HEK293T (cell line): Measurements from ENCODE around the gene C2CD4D.

Experiments used
- CTCF ChIA-PET: fragments of 350-600 bp; formaldehyde crosslinking; extraction: SDS; loops from one replicate; lab custom pipeline; 2021; ENCODE audit warnings: antibody characterized with exemption, inconsistent platforms; lab: Yijun Ruan, JAX
- POLR2A ChIA-PET: fragments of 350-600 bp; formaldehyde crosslinking; extraction: SDS; loops from one replicate; lab custom pipeline; 2020; ENCODE audit warnings: antibody characterized with exemption, inconsistent platforms; lab: Yijun Ruan, JAX
- DNase-seq: peaks from one replicate; pipeline ENCODE4 v3.0.0; 2012; ENCODE audit warnings: mixed read lengths; ENCODE audit errors: extremely low spot score
- ARNT ChIP-seq: fragments of 450-650 bp; IDR thresholded peaks from 2 replicates; pipeline ENCODE4 v1.6.1; 2017; ENCODE audit warnings: mild to moderate bottlenecking
- BHLHE40 ChIP-seq: fragments of 450-650 bp; IDR thresholded peaks from 2 replicates; pipeline ENCODE4 v1.6.1; 2016; ENCODE audit warnings: mild to moderate bottlenecking, moderate library complexity, borderline replicate concordance
- CTBP1 ChIP-seq: fragments of 450-650 bp; IDR thresholded peaks from 2 replicates; pipeline ENCODE4 v1.6.1; 2016; ENCODE audit warnings: borderline replicate concordance
- ELF4 ChIP-seq: fragments of 450-650 bp; IDR thresholded peaks from 2 replicates; pipeline ENCODE4 v1.6.1; 2017; ENCODE audit warnings: antibody characterized with exemption
- FOXA1 ChIP-seq: fragments of 450-650 bp; IDR thresholded peaks from 2 replicates; pipeline ENCODE4 v1.6.1; 2016; ENCODE audit warnings: mild to moderate bottlenecking
- FOXK2 ChIP-seq: fragments of 450-650 bp; IDR thresholded peaks from 2 replicates; pipeline ENCODE4 v1.6.1; 2016; ENCODE audit warnings: mild to moderate bottlenecking
- FOXM1 ChIP-seq: fragments of 450-650 bp; IDR thresholded peaks from 2 replicates; pipeline ENCODE4 v1.6.1; 2017; ENCODE audit warnings: mild to moderate bottlenecking, borderline replicate concordance
- HDGF ChIP-seq: fragments of 450-650 bp; IDR thresholded peaks from 2 replicates; pipeline ENCODE4 v1.6.1; 2017; ENCODE audit warnings: antibody characterized with exemption, borderline replicate concordance
- L3MBTL2 ChIP-seq: fragments of 450-650 bp; conservative IDR thresholded peaks from 2 replicates; pipeline ENCODE4 v1.6.1; 2016; ENCODE audit warnings: mild to moderate bottlenecking
- LEF1 ChIP-seq: fragments of 450-650 bp; IDR thresholded peaks from 2 replicates; pipeline ENCODE4 v1.6.1; 2017; ENCODE audit warnings: mild to moderate bottlenecking, borderline replicate concordance
- NFRKB ChIP-seq: fragments of 450-650 bp; IDR thresholded peaks from 2 replicates; pipeline ENCODE4 v1.6.1; 2016; ENCODE audit warnings: mild to moderate bottlenecking, moderate library complexity
- PKNOX1 ChIP-seq: fragments of 450-650 bp; IDR thresholded peaks from 2 replicates; pipeline ENCODE4 v1.6.1; 2016
- SP1 ChIP-seq: fragments of 450-650 bp; IDR thresholded peaks from 2 replicates; pipeline ENCODE4 v1.6.1; 2017
- SUZ12 ChIP-seq: fragments of 450-650 bp; IDR thresholded peaks from 2 replicates; pipeline ENCODE4 v1.6.1; 2016; ENCODE audit warnings: mild to moderate bottlenecking
- TARDBP ChIP-seq: fragments of 450-650 bp; IDR thresholded peaks from 2 replicates; pipeline ENCODE4 v1.6.1; 2016
- ZNF384 ChIP-seq: fragments of 450-650 bp; IDR thresholded peaks from 2 replicates; pipeline ENCODE4 v1.6.1; 2016

Gene C2CD4D

GRCh38 chr1:151820940-151821339 lies 18.7 kb downstream of the C2CD4D start:
- no peak for DNase-seq
- TF ChIP-seq BHLHE40: no peak
- TF ChIP-seq ARNT: no peak
- no peak for TF ChIP-seq FOXA1
- no peak for TF ChIP-seq ELF4
- no peak for TF ChIP-seq NFRKB
- no peak for TF ChIP-seq FOXM1
- POLR2A ChIA-PET: interaction anchor here (0.6 to 1.2 kb wide), 3 partner anchors 9 to 58 kb away, joined by 3 to 6 read pairs (median 3); partner anchors contain the start of gene MRPL9
- CTCF ChIA-PET: interaction anchor here (1.0 to 1.1 kb wide), 2 partner anchors 21 to 227 kb away, joined by 3 read pairs; no protein-coding TSS in a partner anchor

DNA sequence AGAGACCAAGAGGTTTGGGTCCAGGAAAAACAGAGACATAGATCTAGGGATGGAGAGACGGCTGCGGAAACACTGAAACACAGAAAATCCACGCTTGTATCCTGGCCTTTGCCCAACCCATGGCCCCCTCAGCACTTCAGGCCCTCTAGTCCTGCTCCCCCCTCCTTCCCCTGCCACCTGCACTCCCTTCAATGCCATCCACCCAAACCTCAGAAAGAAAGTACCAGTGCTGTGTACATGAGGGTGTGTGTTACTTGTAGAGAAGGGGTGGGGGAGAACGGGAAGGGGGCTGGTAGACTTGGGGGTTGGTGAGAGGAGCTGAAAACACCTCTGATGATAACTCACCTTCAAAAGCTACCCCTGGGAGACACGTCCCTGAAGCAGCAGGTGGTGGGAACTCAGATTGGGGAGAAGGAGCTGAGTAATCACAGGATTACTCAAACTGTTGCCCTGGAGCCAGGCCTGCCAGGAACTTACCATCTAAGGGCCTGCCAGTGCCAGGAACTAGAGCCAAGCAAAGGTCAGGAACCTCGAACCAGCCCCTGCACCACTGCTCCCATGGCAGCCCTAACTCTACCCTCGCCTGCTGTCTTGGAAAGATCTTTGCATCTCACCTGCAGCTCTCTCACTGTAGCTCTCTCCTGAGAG lies 19.5 kb downstream of the C2CD4D start:
- CTCF ChIA-PET: interaction anchor here (1.0 to 1.1 kb wide), 2 partner anchors 22 to 226 kb away, joined by 3 read pairs; no protein-coding TSS in a partner anchor
- POLR2A ChIA-PET: interaction anchor here (1.0 to 1.2 kb wide), 3 partner anchors 8 to 57 kb away, joined by 3 to 6 read pairs (median 3); partner anchors contain the start of gene MRPL9
- no peak for TF ChIP-seq LEF1
- TF ChIP-seq ZNF384: no peak
- no peak for TF ChIP-seq FOXA1
- no peak for TF ChIP-seq HDGF
- TF ChIP-seq PKNOX1: no peak
- no peak for TF ChIP-seq CTBP1
- no peak for DNase-seq

GRCh38 chr1:151819227-151819835 lies 20.3 kb downstream of the C2CD4D start:
- POLR2A ChIA-PET: no interaction called here

GRCh38 chr1:151817353-151817730 lies 22.3 kb downstream of the C2CD4D start:
- no peak for TF ChIP-seq ELF4
- TF ChIP-seq TARDBP: no peak
- no peak for TF ChIP-seq HDGF
- TF ChIP-seq LEF1: no peak
- no peak for DNase-seq
- ChIA-PET CTCF (interaction anchor here (0.6 kb wide), 1 partner anchor 64 kb away, joined by 3 read pairs; no protein-coding TSS in a partner anchor), POLR2A (no interaction called here)

More at GRCh38 chr1:151819227-151819835, 20.3 kb downstream of the C2CD4D start:
- CTCF ChIA-PET: no interaction called here
- no peak for DNase-seq
- TF ChIP-seq ARNT: no peak
- TF ChIP-seq SP1: no peak
- no peak for TF ChIP-seq SUZ12
- no peak for TF ChIP-seq CTBP1
- no peak for TF ChIP-seq L3MBTL2
- TF ChIP-seq PKNOX1: no peak
- no peak for TF ChIP-seq FOXA1
- no peak for TF ChIP-seq NFRKB
- no peak for TF ChIP-seq HDGF
- no peak for TF ChIP-seq BHLHE40
- no peak for TF ChIP-seq LEF1

DNA sequence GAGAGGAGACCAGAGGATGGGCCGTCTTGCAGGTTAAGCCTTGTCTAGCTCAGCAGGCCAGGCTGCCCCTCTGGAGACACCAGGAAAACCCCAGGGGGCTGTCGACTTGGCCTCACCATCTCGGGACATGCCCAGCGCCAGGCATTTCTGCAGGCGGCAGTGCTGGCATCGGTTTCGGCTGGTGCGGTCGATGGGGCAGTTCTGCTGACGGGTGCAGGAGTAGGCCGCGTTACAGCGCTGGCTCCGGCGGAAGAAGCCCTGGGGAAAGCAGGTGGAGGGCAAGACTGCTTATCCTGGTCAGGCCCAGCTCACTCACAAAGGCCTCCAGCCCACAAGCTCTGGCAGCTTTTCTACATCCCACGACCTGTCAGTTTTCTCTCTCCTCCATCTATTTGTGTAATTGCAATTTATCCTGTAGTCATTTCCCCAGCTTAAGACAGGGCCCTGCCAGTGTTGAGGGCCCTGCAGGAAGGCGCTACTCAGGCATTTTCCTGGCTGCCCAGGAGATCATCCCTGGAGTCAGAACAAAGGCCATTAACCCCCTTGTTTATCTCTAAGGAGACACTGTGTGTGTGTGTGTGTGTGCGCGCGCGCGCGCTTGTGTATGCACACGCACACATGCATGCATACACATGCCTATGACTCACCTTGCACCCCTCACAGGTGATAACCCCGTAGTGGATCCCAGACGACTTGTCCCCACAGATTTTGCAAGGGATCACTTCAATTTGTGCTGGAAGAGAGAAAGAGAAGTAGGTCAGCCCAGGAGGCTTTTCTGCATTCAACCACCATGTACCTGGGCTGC lies 22.9 kb downstream of the C2CD4D start:
- CTCF ChIA-PET: interaction anchor here (0.6 kb wide), 1 partner anchor 38 kb away, joined by 4 read pairs; no protein-coding TSS in a partner anchor
- TF ChIP-seq FOXM1 (no peak), FOXA1 (no peak), PKNOX1 (no peak)
- no peak for DNase-seq
- POLR2A ChIA-PET: no interaction called here

GRCh38 chr1:151815716-151816327 lies 23.8 kb downstream of the C2CD4D start:
- ChIA-PET CTCF (no interaction called here), POLR2A (no interaction called here)
- TF ChIP-seq HDGF (no peak), CTBP1 (no peak), BHLHE40 (no peak), FOXM1 (no peak), L3MBTL2 (no peak), ELF4 (no peak), TARDBP (no peak), ARNT (no peak), FOXA1 (no peak), NFRKB (no peak), LEF1 (no peak), ZNF384 (no peak), PKNOX1 (no peak), SP1 (no peak), FOXK2 (no peak)
- no peak for DNase-seq
